Uterus (tissue), 4 donors: ENCODE results near the gene POLE. TPM values are rescaled to one million over a fixed set of nuclear protein-coding genes. Genes with fewer than 3 reads are reported as not detected.

Experiments
- DNase-seq, 2 donors: peaks; one replicate each; pipeline ENCODE4 v3.0.0-alpha.2; 2019 to 2020
- H3K27ac ChIP-seq, 2 donors: fragments of 200-600 bp; sonication (generic); 1 replicate in 1 of 2; 2 replicates in 1 of 2; pipeline ENCODE4 v1.5.1; 2016 to 2018
- H3K27me3 ChIP-seq, 2 donors: fragments of 200-600 bp; sonication (generic); one replicate each; pipeline ENCODE4 v1.5.1; 2018 to 2019; ENCODE audit warnings: control low read depth in 1 of 2
- H3K36me3 ChIP-seq, 2 donors: fragments of 200-600 bp; sonication (generic); one replicate each; pipeline ENCODE4 v1.5.1; 2019; ENCODE audit warnings: control low read depth in 1 of 2
- H3K4me1 ChIP-seq, 2 donors: fragments of 200-600 bp; sonication (generic); one replicate each; pipeline ENCODE4 v1.5.1; 2018 to 2019; ENCODE audit warnings: control low read depth in 1 of 2
- H3K4me3 ChIP-seq, 2 donors: fragments of 200-600 bp; sonication (generic); 1 replicate in 1 of 2; 2 replicates in 1 of 2; pipeline ENCODE4 v1.5.1; 2018 to 2019; ENCODE audit warnings: mild to moderate bottlenecking in 1 of 2
- H3K9me3 ChIP-seq, 2 donors: fragments of 200-600 bp; sonication (generic); one replicate each; pipeline ENCODE4 v1.5.1; 2019; ENCODE audit warnings: control low read depth in 1 of 2
- POLR2A ChIP-seq, 2 donors: fragments of 450-650 bp; IDR thresholded peaks; one replicate each; pipeline ENCODE4 v1.6.1; 2016; ENCODE audit warnings: antibody characterized with exemption in 2 of 2, mild to moderate bottlenecking in 1 of 2, moderate library complexity in 1 of 2
- intact Hi-C: fragments of 100-400 bp; cut with DNase I; formaldehyde crosslinking; loops from one replicate; pipeline ENCODE4 v1.15.1; 2023; ENCODE audit warnings: low total_unique reads
- total RNA-seq, 4 donors: library from RNA; depleted of rRNA in 3 of 4; stranded (reverse); fragments of >200 nt in 3 of 4; gene quantifications; one replicate each; pipeline versions ENCODE4 v1.1.0 to v1.2.4, GENCODE V29; 2014 to 2023
- TF ChIP-seq, protein P1 (sequence below), 4 experiments: fragments of 200-600 bp in 2 of 4; fragments of 450-650 bp in 2 of 4; sonication (generic) in 2 of 4; IDR thresholded peaks; one replicate each; pipeline ENCODE4 v1.5.1; 2016 to 2019; ENCODE audit warnings: antibody characterized with exemption in 4 of 4, mild to moderate bottlenecking in 2 of 4, moderate library complexity in 1 of 4
- donor health status: DM: yes; HTN: yes; CAD: no.

POLE gene
- total RNA-seq, 4 donors from 2014 or later = 7.7 to 71.3 (median 28.8) TPM

DNA sequence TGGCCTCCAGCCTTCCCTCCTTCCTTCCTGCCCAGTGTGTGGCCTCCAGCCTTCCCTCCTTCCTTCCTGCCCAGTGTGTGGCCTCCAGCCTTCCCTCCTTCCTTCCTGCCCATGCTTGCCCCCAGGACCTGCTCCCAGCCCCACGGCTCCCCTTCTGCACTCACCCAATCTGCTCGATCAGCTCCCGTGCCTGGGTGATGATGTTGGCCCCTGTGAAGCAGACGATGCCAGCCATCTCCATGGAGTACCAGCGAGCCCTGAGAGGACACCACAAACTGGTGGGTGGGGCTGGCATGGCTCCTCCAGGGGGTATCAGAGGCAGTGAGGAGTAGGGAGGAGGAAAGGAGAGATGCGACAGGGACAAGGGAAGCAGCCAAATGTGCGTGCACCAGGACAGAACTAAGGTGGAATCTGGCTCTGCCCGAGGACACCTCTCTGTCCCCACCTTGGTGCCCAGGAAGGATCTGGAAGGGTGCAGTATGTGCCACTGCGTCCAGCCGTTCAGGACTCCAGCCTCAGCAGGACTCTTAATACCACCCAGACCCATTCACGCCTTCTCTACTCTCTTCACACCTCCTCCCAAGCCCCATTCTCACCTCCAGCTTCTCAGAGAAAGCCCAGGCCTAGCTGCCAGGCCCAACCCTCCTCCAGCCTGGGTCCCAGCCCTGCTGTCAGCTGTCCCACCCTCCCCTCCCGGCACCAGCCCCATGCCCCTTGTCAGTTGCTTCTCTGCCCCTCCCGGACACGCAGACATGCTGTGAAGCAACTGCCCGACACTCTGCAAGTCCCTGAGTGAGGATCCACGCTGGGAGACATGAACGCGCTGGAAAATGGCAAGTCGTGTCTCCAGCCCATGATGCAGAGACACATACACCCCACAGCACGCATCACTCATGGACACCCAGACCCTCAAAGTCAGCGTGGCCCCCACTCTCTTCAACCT lies 22.7 kb downstream of the POLE start:
- DNase-seq = no peak
- Histone ChIP-seq H3K27ac (no peak overlapping the region), H3K36me3 (no peaks in the 10 kb centered on the region)

DNA sequence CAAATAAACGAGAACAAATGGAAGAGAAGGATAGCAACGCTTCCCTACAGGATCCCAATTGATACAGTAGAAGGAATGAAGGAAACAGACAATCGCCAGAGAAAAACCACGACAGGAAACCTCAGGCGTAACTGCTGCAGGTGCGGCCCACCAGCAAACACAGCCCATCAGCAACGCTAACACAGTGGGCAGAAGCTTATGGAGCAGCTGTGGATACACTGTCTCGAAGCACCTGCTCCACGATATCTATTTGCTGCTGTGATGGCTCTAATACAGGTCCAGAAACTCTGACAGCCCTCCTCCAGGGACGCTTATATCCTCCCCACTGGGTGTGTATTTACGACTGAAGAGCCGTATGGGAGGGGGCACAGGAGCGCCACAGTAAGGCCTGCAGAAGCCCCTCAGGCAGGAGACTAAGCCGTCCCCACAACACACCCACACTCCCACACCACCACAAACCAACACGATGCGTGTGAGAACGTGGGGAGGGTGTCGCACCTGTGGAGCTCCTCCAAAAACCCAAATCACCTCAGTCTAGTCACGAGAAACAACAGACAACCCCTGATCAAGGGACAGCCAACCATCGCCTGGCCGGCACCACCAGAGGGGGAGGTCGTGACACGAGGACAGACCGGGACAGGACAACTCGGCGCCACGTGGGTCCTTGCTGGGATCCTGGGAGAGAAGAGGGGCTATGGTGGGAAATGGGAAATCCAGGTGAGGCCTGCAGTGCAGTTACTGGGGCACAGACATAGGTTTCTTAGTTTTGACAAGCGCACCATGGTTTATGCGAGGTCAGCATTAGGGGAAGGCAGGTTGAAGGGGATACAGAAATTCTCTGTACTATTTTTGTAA lies 24.0 kb downstream of the POLE start:
- no peak overlapping the region for H3K4me3 ChIP-seq
- no peaks in the 10 kb centered on the region for H3K4me1 ChIP-seq
- TF ChIP-seq, protein P1, sequence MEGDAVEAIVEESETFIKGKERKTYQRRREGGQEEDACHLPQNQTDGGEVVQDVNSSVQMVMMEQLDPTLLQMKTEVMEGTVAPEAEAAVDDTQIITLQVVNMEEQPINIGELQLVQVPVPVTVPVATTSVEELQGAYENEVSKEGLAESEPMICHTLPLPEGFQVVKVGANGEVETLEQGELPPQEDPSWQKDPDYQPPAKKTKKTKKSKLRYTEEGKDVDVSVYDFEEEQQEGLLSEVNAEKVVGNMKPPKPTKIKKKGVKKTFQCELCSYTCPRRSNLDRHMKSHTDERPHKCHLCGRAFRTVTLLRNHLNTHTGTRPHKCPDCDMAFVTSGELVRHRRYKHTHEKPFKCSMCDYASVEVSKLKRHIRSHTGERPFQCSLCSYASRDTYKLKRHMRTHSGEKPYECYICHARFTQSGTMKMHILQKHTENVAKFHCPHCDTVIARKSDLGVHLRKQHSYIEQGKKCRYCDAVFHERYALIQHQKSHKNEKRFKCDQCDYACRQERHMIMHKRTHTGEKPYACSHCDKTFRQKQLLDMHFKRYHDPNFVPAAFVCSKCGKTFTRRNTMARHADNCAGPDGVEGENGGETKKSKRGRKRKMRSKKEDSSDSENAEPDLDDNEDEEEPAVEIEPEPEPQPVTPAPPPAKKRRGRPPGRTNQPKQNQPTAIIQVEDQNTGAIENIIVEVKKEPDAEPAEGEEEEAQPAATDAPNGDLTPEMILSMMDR (IDR thresholded peaks at IDR 0.05) = no peak
- TF ChIP-seq POLR2A (IDR thresholded peaks at IDR 0.05) = no peak
- H3K27ac ChIP-seq = no peak overlapping the region
- intact Hi-C loops = no loop called here
- DNase-seq = no peak
- no peaks in the 10 kb centered on the region for H3K9me3 ChIP-seq
- H3K27me3 ChIP-seq = no peaks in the 10 kb centered on the region
- H3K36me3 ChIP-seq = no peaks in the 10 kb centered on the region

More for the DNA sequence above, 22.7 kb downstream of the POLE start:
- Histone ChIP-seq H3K9me3 (no peaks in the 10 kb centered on the region), H3K27me3 (no peaks in the 10 kb centered on the region), H3K4me3 (no peak overlapping the region), H3K4me1 (no peaks in the 10 kb centered on the region)
- no peak for TF ChIP-seq POLR2A (IDR thresholded peaks at IDR 0.05)
- TF ChIP-seq, protein P1 (IDR thresholded peaks at IDR 0.05) = no peak
- intact Hi-C loops = no loop called here

DNA sequence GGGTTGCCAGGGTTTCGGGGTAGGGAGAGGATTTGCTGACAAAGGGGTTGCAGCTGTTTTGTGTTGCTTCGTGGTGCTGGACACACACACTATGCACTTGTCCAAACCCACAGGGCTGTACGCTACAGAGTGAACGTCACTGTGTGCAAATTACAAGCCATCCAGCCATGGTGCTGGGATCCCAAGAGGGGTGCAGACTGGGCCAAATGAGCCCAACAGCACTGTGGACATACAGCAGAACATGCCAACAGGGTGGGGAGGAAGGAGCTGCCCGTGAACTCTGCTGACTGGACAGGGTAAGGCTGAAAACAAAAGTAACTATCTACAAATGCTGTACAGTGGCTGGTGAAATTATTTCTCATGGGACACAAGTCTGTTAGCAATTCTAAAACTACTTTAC lies 25.2 kb downstream of the POLE start:
- Histone ChIP-seq H3K36me3 (no peaks in the 10 kb centered on the region), H3K27ac (no peak overlapping the region), H3K9me3 (no peaks in the 10 kb centered on the region), H3K4me3 (no peak overlapping the region), H3K27me3 (no peaks in the 10 kb centered on the region), H3K4me1 (no peaks in the 10 kb centered on the region)
- no peak for DNase-seq
- intact Hi-C loops = no loop called here
- no peak for TF ChIP-seq POLR2A (IDR thresholded peaks at IDR 0.05)
- TF ChIP-seq, protein P1 (IDR thresholded peaks at IDR 0.05) = no peak

DNA sequence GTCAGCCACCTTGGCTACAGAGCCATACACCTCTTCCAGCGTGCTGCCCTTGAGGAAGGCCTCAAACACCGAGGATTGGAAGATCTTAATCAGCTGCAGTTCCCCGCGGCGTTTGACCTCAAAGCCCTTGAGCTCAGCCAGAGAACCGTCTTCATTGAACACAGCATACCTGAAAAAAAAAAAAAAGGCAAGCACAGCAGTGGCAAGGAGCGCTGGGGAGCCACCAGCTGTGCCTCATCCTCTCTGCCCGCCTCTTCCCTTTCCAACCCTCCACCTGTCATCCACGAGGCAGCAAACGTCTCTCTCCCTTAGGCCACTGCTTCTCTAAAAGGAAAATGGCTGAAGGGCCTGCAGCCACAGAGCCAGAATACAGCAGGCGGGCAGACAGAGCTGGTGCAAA lies 26.1 kb downstream of the POLE start:
- no peaks in the 10 kb centered on the region for H3K4me1 ChIP-seq
- no peaks in the 10 kb centered on the region for H3K27me3 ChIP-seq
- H3K36me3 ChIP-seq = no peaks in the 10 kb centered on the region
- TF ChIP-seq, protein P1 (IDR thresholded peaks at IDR 0.05) = no peak
- no peak for TF ChIP-seq POLR2A (IDR thresholded peaks at IDR 0.05)
- no peaks in the 10 kb centered on the region for H3K9me3 ChIP-seq
- DNase-seq = no peak
- H3K27ac ChIP-seq = no peak overlapping the region
- intact Hi-C loops = no loop called here
- no peak overlapping the region for H3K4me3 ChIP-seq

DNA sequence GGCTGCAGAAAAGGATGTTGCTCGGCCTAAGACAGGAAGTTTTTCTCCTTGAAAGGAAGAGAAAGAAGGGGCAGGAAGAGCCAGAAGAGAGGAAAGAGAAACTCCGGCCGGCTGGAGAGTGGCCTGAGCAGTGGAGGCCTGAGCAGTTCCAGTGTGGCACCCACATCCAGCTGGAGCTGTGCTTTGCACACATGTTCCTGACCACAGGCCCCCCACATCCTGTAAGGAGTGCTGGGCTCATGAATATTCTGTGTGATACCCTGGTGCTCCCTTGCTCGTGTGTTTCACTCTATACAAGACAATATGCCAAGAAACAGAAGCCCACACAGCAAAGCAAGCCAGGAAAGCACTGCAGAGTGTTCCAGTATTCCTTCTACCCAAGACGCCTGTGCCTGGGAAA lies 27.1 kb downstream of the POLE start:
- H3K4me1 ChIP-seq = no peaks in the 10 kb centered on the region
- no peaks in the 10 kb centered on the region for H3K9me3 ChIP-seq
- no peak overlapping the region for H3K4me3 ChIP-seq
- H3K27me3 ChIP-seq = no peaks in the 10 kb centered on the region
- intact Hi-C loops = no loop called here
- no peak overlapping the region for H3K27ac ChIP-seq
- H3K36me3 ChIP-seq = no peaks in the 10 kb centered on the region
- TF ChIP-seq, protein P1 (IDR thresholded peaks at IDR 0.05) = no peak
- no peak for TF ChIP-seq POLR2A (IDR thresholded peaks at IDR 0.05)
- no peak for DNase-seq
